D721Med (cell line): Measurements from ENCODE around the gene PORCN.

Experiments
- DNase-seq: peaks from one replicate; pipeline ENCODE4 v3.0.0; 2011; ENCODE audit warnings: low spot score; ENCODE audit not compliant: insufficient read length
- FAIRE-seq: peaks from 2 replicates; lab custom pipeline; 2011; peaks lifted over from hg19 to GRCh38; lab: Jason Lieb, UNC
- CTCF ChIP-seq: IDR thresholded peaks from 2 replicates; pipeline ENCODE4 v1.5.1; 2012; ENCODE audit warnings: mild to moderate bottlenecking, control low read depth; ENCODE audit not compliant: insufficient read depth; ENCODE audit errors: missing control alignments

PORCN gene

GRCh38 chrX:48509619-48510018 is 827 bp downstream of the PORCN start:
- no peak for FAIRE-seq
- no peak for DNase-seq
- no peak for TF ChIP-seq CTCF

GRCh38 chrX:48511560-48511959 is 2.8 kb downstream of the PORCN start:
- peak; percentile 25 for TF ChIP-seq CTCF
- FAIRE-seq: no peak
- no peak for DNase-seq

GRCh38 chrX:48512371-48512935 is 3.7 kb downstream of the PORCN start:
- no peak for TF ChIP-seq CTCF
- no peak for FAIRE-seq
- DNase-seq: no peak

- no peak for FAIRE-seq
- TF ChIP-seq CTCF: no peak
- no peak for DNase-seq
Observed at GRCh38 chrX:48513670-48514069, 4.9 kb downstream of the PORCN start.

GRCh38 chrX:48514126-48514806 is 5.5 kb downstream of the PORCN start:
- TF ChIP-seq CTCF: no peak
- DNase-seq (no peak), FAIRE-seq (no peak)

- FAIRE-seq: no peak
- no peak for TF ChIP-seq CTCF
- no peak for DNase-seq
Observed at GRCh38 chrX:48514868-48515460, 6.2 kb downstream of the PORCN start.

GRCh38 chrX:48515842-48516241 is 7.0 kb downstream of the PORCN start:
- DNase-seq (no peak), FAIRE-seq (no peak)
- no peak for TF ChIP-seq CTCF
